Measurements from ENCODE around the gene CASQ2.

- TF ChIP-seq CTCF (conservative IDR thresholded peaks at IDR 0.05; ENCODE audit: low read depth, low read length) (no peak), CEBPB (IDR thresholded peaks at IDR 0.05; ENCODE audit: low read depth, low read length) (no peak), FOS (IDR thresholded peaks at IDR 0.05; ENCODE audit: low read depth, low read length) (no peak), RAD21 (IDR thresholded peaks at IDR 0.05; ENCODE audit: low read length) (no peak), POLR2A (IDR thresholded peaks at IDR 0.05; ENCODE audit: low read depth, low read length) (no peak), ELK1 (IDR thresholded peaks at IDR 0.05; ENCODE audit: borderline replicate concordance, low read depth, low read length) (no peak), SMC3 (IDR thresholded peaks at IDR 0.05; ENCODE audit: low read depth, low read length) (no peak), MXI1 (IDR thresholded peaks at IDR 0.05; ENCODE audit: borderline replicate concordance, low read depth, low read length) (no peak), BHLHE40 (IDR thresholded peaks at IDR 0.05; ENCODE audit: low read depth, low read length) (no peak)
Observed at GRCh38 chr1:115705963-115706362, 62.6 kb downstream of the CASQ2 start.

Measured in IMR-90 (cell line).